H1 (cell line): Measurements from ENCODE around the gene RGS6. TPM values are rescaled to one million over a fixed set of nuclear protein-coding genes. Genes with fewer than 3 reads are reported as not detected.

ENCODE experiments used
- CTCF ChIA-PET: fragments of 300-600 bp; sonication (Branson Sonifier 250); formaldehyde crosslinking; loops from one replicate; lab custom pipeline; 2021; ENCODE audit not compliant: partially characterized antibody; lab: Charles Lee
- POLR2A ChIA-PET: fragments of 300-600 bp; sonication (Branson Sonifier 250); formaldehyde crosslinking; loops from one replicate; lab custom pipeline; 2021; ENCODE audit warnings: inconsistent platforms; ENCODE audit not compliant: partially characterized antibody; lab: Charles Lee
- DNase-seq, 2 experiments: peaks; one replicate each; pipeline versions ENCODE4 v3.0.0 to v3.0.0-alpha.2; 2010 to 2022; ENCODE audit warnings: low spot score in 2 of 2, low read depth in 1 of 2, mixed read lengths in 1 of 2
- FAIRE-seq: peaks from 2 replicates; lab custom pipeline; 2011; peaks lifted over from hg19 to GRCh38; lab: Jason Lieb, UNC
- H2AFZ ChIP-seq: 2 replicates; pipeline ENCODE4 v1.8.1; 2012; ENCODE audit warnings: low read length, inconsistent platforms
- H2AK5ac ChIP-seq: 2 replicates; pipeline ENCODE4 v1.6.1; 2013; ENCODE audit warnings: low read depth, low read length
- H2BK120ac ChIP-seq: replicated peaks from 2 replicates; pipeline ENCODE3; 2013; ENCODE audit warnings: low read depth, low read length, inconsistent platforms
- H2BK12ac ChIP-seq: 2 replicates; pipeline ENCODE4 v1.6.1; 2013; ENCODE audit warnings: low read depth, low read length
- H2BK15ac ChIP-seq: 2 replicates; pipeline ENCODE4 v1.6.1; 2013; ENCODE audit warnings: low read length
- H2BK20ac ChIP-seq: 2 replicates; pipeline ENCODE4 v1.6.1; 2013; ENCODE audit warnings: low read length
- H2BK5ac ChIP-seq: 2 replicates; pipeline ENCODE4 v1.6.1; 2013; ENCODE audit warnings: low read depth, low read length
- H3K14ac ChIP-seq: 2 replicates; pipeline ENCODE4 v1.6.1; 2013; ENCODE audit warnings: inconsistent platforms; ENCODE audit not compliant: insufficient read length
- H3K18ac ChIP-seq: 2 replicates; pipeline ENCODE4 v1.6.1; 2013; ENCODE audit warnings: low read length; ENCODE audit errors: extremely low read depth
- H3K23ac ChIP-seq: 2 replicates; pipeline ENCODE4 v1.6.1; 2013; ENCODE audit warnings: inconsistent platforms; ENCODE audit not compliant: insufficient read length
- H3K23me2 ChIP-seq: 2 replicates; pipeline ENCODE4 v1.6.1; 2013; ENCODE audit warnings: low read depth, low read length
- H3K27ac ChIP-seq: 2 replicates; pipeline ENCODE4 v1.6.1; 2011; ENCODE audit warnings: low read depth, low read length, inconsistent platforms
- H3K27me3 ChIP-seq, 4 experiments: replicated peaks in 1 of 4; 1 replicate in 1 of 4; 2 replicates in 3 of 4; pipeline versions ENCODE4 v1.6.1 to v1.8.1; 2011 to 2013; ENCODE audit warnings: low read length in 3 of 4, mild to moderate bottlenecking in 3 of 4, inconsistent platforms in 2 of 4, mixed read lengths in 2 of 4, moderate library complexity in 1 of 4; ENCODE audit not compliant: control insufficient read depth in 3 of 4, insufficient read depth in 3 of 4; ENCODE audit errors: extremely low read depth in 1 of 4
- H3K36me3 ChIP-seq, 4 experiments: 2 replicates each; pipeline versions ENCODE4 v1.6.1 to v1.8.1; 2011 to 2013; ENCODE audit warnings: mild to moderate bottlenecking in 4 of 4, low read length in 3 of 4, moderate library complexity in 2 of 4, control low read depth in 1 of 4, inconsistent platforms in 1 of 4; ENCODE audit not compliant: insufficient read depth in 4 of 4, control insufficient read depth in 2 of 4
- H3K4ac ChIP-seq: replicated peaks from 2 replicates; pipeline ENCODE3; 2013; ENCODE audit warnings: low read length, low read depth, mixed read lengths, inconsistent platforms; ENCODE audit not compliant: insufficient read length
- H3K4me1 ChIP-seq, 4 experiments: replicated peaks in 1 of 4; 1 replicate in 1 of 4; 2 replicates in 3 of 4; pipeline versions ENCODE4 v1.6.1 to v1.8.1; 2011 to 2013; ENCODE audit warnings: low read length in 3 of 4, inconsistent platforms in 2 of 4, mixed read lengths in 1 of 4; ENCODE audit not compliant: insufficient read depth in 4 of 4, control insufficient read depth in 3 of 4
- H3K4me2 ChIP-seq, 2 experiments: 2 replicates each; pipeline versions ENCODE4 v1.6.1 to v1.8.1; 2011 to 2013; ENCODE audit warnings: low read depth in 2 of 2, low read length in 2 of 2, control low read depth in 1 of 2, inconsistent platforms in 1 of 2, mild to moderate bottlenecking in 1 of 2; ENCODE audit not compliant: insufficient read depth in 1 of 2
- H3K4me3 ChIP-seq, 4 experiments: fragments of 200-600, 300-600 bp in 1 of 4; sonication (generic), shearing (Covaris generic), sonication (Bioruptor Twin) in 1 of 4; 2 replicates each; pipeline versions ENCODE4 v1.5.1 to v1.8.1; 2011 to 2016; ENCODE audit warnings: low read length in 4 of 4, low read depth in 3 of 4, control low read depth in 2 of 4, inconsistent platforms in 2 of 4, mild to moderate bottlenecking in 2 of 4, mixed read lengths in 1 of 4, moderate library complexity in 1 of 4; ENCODE audit not compliant: insufficient read depth in 2 of 4; ENCODE audit errors: extremely low read depth in 1 of 4
- H3K56ac ChIP-seq: replicated peaks from 2 replicates; pipeline ENCODE3; 2013; ENCODE audit warnings: low read depth, mild to moderate bottlenecking, mixed read lengths, low read length, inconsistent platforms; ENCODE audit not compliant: insufficient read length
- H3K79me1 ChIP-seq: 2 replicates; pipeline ENCODE4 v1.6.1; 2013; ENCODE audit warnings: low read depth, low read length, control low read depth
- H3K79me2 ChIP-seq, 2 experiments: 2 replicates each; pipeline versions ENCODE4 v1.6.1 to v1.8.1; 2012 to 2013; ENCODE audit warnings: low read length in 2 of 2, mild to moderate bottlenecking in 2 of 2, inconsistent platforms in 1 of 2; ENCODE audit not compliant: insufficient read depth in 2 of 2, control insufficient read depth in 1 of 2
- H3K9ac ChIP-seq, 4 experiments: replicated peaks in 1 of 4; 1 replicate in 1 of 4; 2 replicates in 3 of 4; pipeline versions ENCODE4 v1.6.1 to v1.8.1; 2011 to 2013; ENCODE audit warnings: low read depth in 3 of 4, low read length in 3 of 4, control low read depth in 2 of 4, mild to moderate bottlenecking in 2 of 4, moderate library complexity in 2 of 4, inconsistent platforms in 1 of 4; ENCODE audit errors: extremely low read depth in 1 of 4
- H3K9me3 ChIP-seq, 2 experiments: 2 replicates each; pipeline versions ENCODE4 v1.6.1 to v1.8.1; 2012 to 2013; ENCODE audit warnings: mild to moderate bottlenecking in 2 of 2, moderate library complexity in 2 of 2, control low read depth in 1 of 2, inconsistent platforms in 1 of 2, low read depth in 1 of 2, low read length in 1 of 2, mixed read lengths in 1 of 2; ENCODE audit not compliant: insufficient read depth in 2 of 2
- H4K20me1 ChIP-seq, 2 experiments: replicated peaks in 1 of 2; 2 replicates each; pipeline versions ENCODE3 to v1.8.1; 2011 to 2013; ENCODE audit warnings: inconsistent platforms in 2 of 2, low read length in 2 of 2, mild to moderate bottlenecking in 1 of 2; ENCODE audit not compliant: insufficient read depth in 2 of 2, control insufficient read depth in 1 of 2
- H4K5ac ChIP-seq: 2 replicates; pipeline ENCODE4 v1.6.1; 2013; ENCODE audit warnings: low read length, low read depth, mixed read lengths, inconsistent platforms; ENCODE audit not compliant: insufficient read length
- H4K8ac ChIP-seq: 2 replicates; pipeline ENCODE4 v1.8.0; 2013; ENCODE audit warnings: mild to moderate bottlenecking, moderate library complexity, low read length, inconsistent platforms; ENCODE audit not compliant: insufficient read depth; ENCODE audit errors: extremely low read depth
- H4K91ac ChIP-seq: replicated peaks from 2 replicates; pipeline ENCODE3; 2013; ENCODE audit warnings: low read length, mixed read lengths, inconsistent platforms; ENCODE audit not compliant: insufficient read length
- BCL11A ChIP-seq, 2 experiments: IDR thresholded peaks; one replicate each; pipeline ENCODE4 v1.6.1; 2011; ENCODE audit warnings: low read depth in 2 of 2, low read length in 2 of 2, mild to moderate bottlenecking in 2 of 2
- BRCA1 ChIP-seq: IDR thresholded peaks from 2 replicates; pipeline ENCODE4 v1.6.1; 2012; ENCODE audit warnings: low read depth, low read length, improper control_type of control experiment
- CHD2 ChIP-seq: IDR thresholded peaks from 2 replicates; pipeline ENCODE4 v1.6.1; 2012; ENCODE audit warnings: low read length, improper control_type of control experiment
- EP300 ChIP-seq, 2 experiments: IDR thresholded peaks; 1 replicate in 1 of 2; 2 replicates in 1 of 2; pipeline ENCODE4 v1.6.1; 2011 to 2012; ENCODE audit warnings: low read depth in 2 of 2, low read length in 2 of 2, mild to moderate bottlenecking in 2 of 2, borderline replicate concordance in 1 of 2, inconsistent platforms in 1 of 2, moderate library complexity in 1 of 2
- EZH2 ChIP-seq: fragments of 200-600 bp; sonication (generic); IDR thresholded peaks from 2 replicates; pipeline ENCODE4 v1.7.1; 2012; ENCODE audit warnings: low read depth, mild to moderate bottlenecking, moderate library complexity, low read length, inconsistent platforms; ENCODE audit not compliant: severe bottlenecking
- PHF8 ChIP-seq: fragments of 200-600 bp; sonication (generic); conservative IDR thresholded peaks from 2 replicates; pipeline ENCODE4 v1.7.1; 2012; ENCODE audit warnings: low read depth, mild to moderate bottlenecking, inconsistent platforms, low read length, moderate library complexity
- POLR2AphosphoS5 ChIP-seq: IDR thresholded peaks from 2 replicates; pipeline ENCODE4 v1.6.1; 2011; ENCODE audit warnings: low read depth, low read length
- RAD21 ChIP-seq, 2 experiments: IDR thresholded peaks in 1 of 2; conservative IDR thresholded peaks in 1 of 2; 2 replicates each; pipeline ENCODE4 v1.6.1; 2011; ENCODE audit warnings: low read depth in 2 of 2, low read length in 2 of 2, improper control_type of control experiment in 1 of 2, inconsistent platforms in 1 of 2, mild to moderate bottlenecking in 1 of 2, moderate library complexity in 1 of 2
- RFX5 ChIP-seq: IDR thresholded peaks from 2 replicates; pipeline ENCODE4 v1.6.1; 2011; ENCODE audit warnings: low read depth, low read length, improper control_type of control experiment, borderline replicate concordance
- RNF2 ChIP-seq: fragments of 200-900, 300-1000 bp; sonication (generic); IDR thresholded peaks from 2 replicates; pipeline ENCODE4 v1.7.1; 2016; ENCODE audit warnings: borderline replicate concordance, low read depth, mild to moderate bottlenecking, antibody characterized with exemption, low read length; ENCODE audit not compliant: poor library complexity, severe bottlenecking; ENCODE audit errors: missing control alignments
- TBP ChIP-seq: IDR thresholded peaks from 2 replicates; pipeline ENCODE4 v1.6.1; 2011; ENCODE audit warnings: low read depth, low read length, improper control_type of control experiment
- TEAD4 ChIP-seq: IDR thresholded peaks from 2 replicates; pipeline ENCODE4 v1.6.1; 2012; ENCODE audit warnings: low read depth, low read length, inconsistent platforms, mixed read lengths
- WGBS, 2 experiments: shearing (Covaris generic) in 1 of 2; methylation state at CpG; one replicate each; pipeline versions ENCODE4 v1.1.6 to v1.1.7; 2013 to 2015; ENCODE audit warnings: low lambda C conversion rate in 2 of 2, mixed read lengths in 2 of 2, inconsistent platforms in 1 of 2, low coverage in 1 of 2, missing lambda C conversion rate in 1 of 2; ENCODE audit not compliant: insufficient replicate concordance in 2 of 2, insufficient coverage in 1 of 2, insufficient read length in 1 of 2; ENCODE audit errors: extremely low coverage in 1 of 2, missing lambda C conversion rate in 1 of 2; 5-methylcytosine and 5-hydroxymethylcytosine counted together
- polyA plus RNA-seq, 7 experiments: library from polyadenylated mRNA; depleted of rRNA in 3 of 7; stranded (reverse) in 5 of 7; unstranded in 2 of 7; fragments of >200 nt in 5 of 7; fragments of 200-250 nt in 2 of 7; gene quantifications; 1 replicate in 5 of 7; 2 replicates in 1 of 7; 4 replicates in 1 of 7; pipeline versions ENCODE4 v1.2.1 to v1.2.3, GENCODE V29; 2011 to 2013; ENCODE audit warnings: missing spikeins in 2 of 7, mixed read lengths in 2 of 7
- total RNA-seq: library from RNA; stranded (reverse); fragmentation: NEBNext Ultra II Directional; extraction: Animal tissue kit (Norgen Biotek cat#: 25700); gene quantifications from 2 replicates; pipeline ENCODE4 v1.2.1, GENCODE V29; 2021

The RGS6 gene
- total and polyA plus RNA-seq, 2 of the 8 experiments (the other 6 are each of a cell fraction or from before 2014, with no cell fraction given): 0.26 to 1.1 TPM

GRCh38 chr14:72480464-72481243 lies 548.4 kb downstream of the RGS6 start:
- DNase-seq (no peak), FAIRE-seq (no peak)
- POLR2A ChIA-PET: no interaction called here
- Histone ChIP-seq H3K79me2 (no peaks in the 10 kb centered on the region), H3K23ac (no peak overlapping the region), H4K8ac (no peak overlapping the region), H2BK120ac (no peak overlapping the region), H3K4me3 (no peak overlapping the region), H2AFZ (no peak overlapping the region), H3K56ac (no peak overlapping the region), H2AK5ac (no peak overlapping the region), H4K5ac (no peak overlapping the region), H3K23me2 (no peaks in the 10 kb centered on the region), H4K91ac (no peak overlapping the region), H3K4ac (no peak overlapping the region), H3K9me3 (peaks cover 0 to 4% of the 10 kb centered on the region in 2 experiments; a peak in 1 of 4 replicates), H2BK12ac (no peak overlapping the region), H3K27ac (no peak overlapping the region), H3K27me3 (no peaks in the 10 kb centered on the region), H2BK5ac (no peak overlapping the region), H3K9ac (no peak overlapping the region), H3K4me1 (peaks cover 0 to 5% (median 3%) of the 10 kb centered on the region in 4 experiments; a peak in 4 of 7 replicates), H3K36me3 (no peaks in the 10 kb centered on the region), H3K18ac (no peak overlapping the region), H3K79me1 (no peaks in the 10 kb centered on the region), H3K4me2 (no peak overlapping the region), H2BK20ac (no peak overlapping the region), H2BK15ac (no peak overlapping the region), H4K20me1 (no peaks in the 10 kb centered on the region), H3K14ac (no peak overlapping the region)
- CTCF ChIA-PET: interaction anchor here (1.1 kb wide), 1 partner anchor 34 kb away, joined by 3 read pairs; no protein-coding TSS in a partner anchor
- WGBS, 2 experiments: 87% methylated on average over 13 of the region's 13 CpGs; no CpG with 5 or more reads in 1 of the 2 experiments
- no peak for TF ChIP-seq PHF8
- no peak for TF ChIP-seq EP300 (IDR thresholded peaks at IDR 0.05; ENCODE audit: borderline replicate concordance in 1 of 2, low read depth in 2 of 2, low read length in 2 of 2)
- no peak for TF ChIP-seq RFX5
- TF ChIP-seq TBP: no peak
- no peak for TF ChIP-seq CHD2
- TF ChIP-seq BRCA1: no peak
- TF ChIP-seq RAD21 (IDR thresholded peaks at IDR 0.05 in 1 of 2, conservative IDR thresholded peaks at IDR 0.05 in 1 of 2; ENCODE audit: low read depth in 2 of 2, low read length in 2 of 2): no peak
- TF ChIP-seq RNF2: no peak
- TF ChIP-seq POLR2AphosphoS5: no peak
- TF ChIP-seq TEAD4: no peak
- TF ChIP-seq EZH2: no peak
- TF ChIP-seq BCL11A (IDR thresholded peaks at IDR 0.05; ENCODE audit: low read depth in 2 of 2, low read length in 2 of 2): no peak
